ENCODE data around the gene ITPK1.

- TF ChIP-seq EZH2phosphoT487 (IDR thresholded peaks at IDR 0.05; ENCODE audit: insufficient read depth, low read depth) = no peak
- TF ChIP-seq EZH2 (IDR thresholded peaks at IDR 0.05; ENCODE audit: insufficient read depth, poor library complexity, severe bottlenecking) = no peak
Measured at GRCh38 chr14:92936085-92936484, 179.6 kb downstream of the ITPK1 start.

All from GM23248 (cell line).